ENCODE results near the gene GCG. TPM values are rescaled to one million over a fixed set of nuclear protein-coding genes. Genes with fewer than 3 reads are reported as not detected.

The GCG gene
- total RNA-seq, 1 experiment from 2014 or later: not detected

GRCh38 chr2:162115076-162115475, 37.0 kb downstream of the GCG start:
- no peaks in the 10 kb centered on the region for H3K27me3 ChIP-seq
- H3K36me3 ChIP-seq: no peaks in the 10 kb centered on the region
- peaks cover 3% of the 10 kb centered on the region; the same call in 1 of the 2 replicates for H3K9me3 ChIP-seq
- DNase-seq: no peak
- no peak overlapping the region for H3K4me3 ChIP-seq

GRCh38 chr2:162114271-162114670, 37.8 kb downstream of the GCG start:
- no peak overlapping the region for H3K4me3 ChIP-seq
- peaks cover 3% of the 10 kb centered on the region; the same call in 1 of the 2 replicates for H3K9me3 ChIP-seq
- H3K36me3 ChIP-seq: no peaks in the 10 kb centered on the region
- no peaks in the 10 kb centered on the region for H3K27me3 ChIP-seq
- DNase-seq: no peak

DNA sequence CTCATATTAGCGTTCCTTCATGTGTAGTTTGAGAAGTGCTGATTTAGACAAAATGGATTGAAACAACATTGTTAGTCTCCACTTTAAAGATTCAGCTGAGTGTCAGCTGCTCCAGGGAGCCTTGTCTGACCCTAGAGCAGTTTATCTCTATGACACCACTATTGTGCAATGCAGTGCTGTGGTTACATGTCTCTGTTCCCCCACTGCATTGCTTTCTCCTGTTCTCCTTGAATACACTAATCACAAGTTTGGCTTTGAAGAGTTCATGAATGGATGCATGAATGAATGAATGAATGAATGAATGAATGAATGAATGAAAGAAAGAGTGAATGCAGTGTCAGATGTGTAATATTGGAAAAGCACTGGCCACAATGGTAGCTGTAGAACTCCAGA, 38.3 kb downstream of the GCG start:
- Histone ChIP-seq H3K36me3 (no peaks in the 10 kb centered on the region), H3K27me3 (no peaks in the 10 kb centered on the region), H3K4me3 (no peak overlapping the region), H3K9me3 (peaks cover 3% of the 10 kb centered on the region; the same call in 1 of the 2 replicates)
- no peak for DNase-seq

- Histone ChIP-seq H3K27me3 (no peaks in the 10 kb centered on the region), H3K36me3 (no peaks in the 10 kb centered on the region), H3K4me3 (no peak overlapping the region), H3K9me3 (peaks cover 3% of the 10 kb centered on the region; the same call in 1 of the 2 replicates)
- no peak for DNase-seq
These were observed 38.8 kb downstream of the GCG start for GRCh38 chr2:162113088-162113775.

- H3K36me3 ChIP-seq: no peaks in the 10 kb centered on the region
- H3K9me3 ChIP-seq: peaks cover 3% of the 10 kb centered on the region; the same call in 1 of the 2 replicates
- no peaks in the 10 kb centered on the region for H3K27me3 ChIP-seq
- DNase-seq: no peak
- H3K4me3 ChIP-seq: no peak overlapping the region
These were observed 39.8 kb downstream of the GCG start for GRCh38 chr2:162111958-162112850.

DNA sequence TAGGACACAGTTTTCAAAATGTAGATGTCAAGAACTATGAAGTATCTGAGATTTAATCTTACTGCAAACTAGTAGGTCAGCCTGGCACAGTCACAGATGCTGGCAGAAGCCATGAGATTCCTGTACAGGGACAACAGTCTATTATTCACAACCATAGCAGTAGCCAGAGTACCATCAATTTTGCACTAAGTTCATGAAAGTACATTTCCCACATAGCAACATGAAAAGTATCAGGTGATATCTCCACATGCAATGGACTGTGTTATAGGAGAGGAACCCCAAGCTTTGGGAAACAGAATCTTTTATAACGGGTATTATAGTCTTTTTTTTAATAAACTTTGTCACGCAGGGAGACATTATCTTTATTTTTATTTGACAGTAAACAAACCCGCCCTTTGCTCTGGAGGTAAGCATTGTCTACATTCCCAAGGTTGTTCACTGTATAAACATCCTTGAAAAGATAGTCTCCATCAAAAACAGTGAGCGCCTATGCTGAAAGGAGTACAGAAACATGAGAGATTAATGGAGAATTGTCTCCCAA, 44.6 kb downstream of the GCG start:
- Histone ChIP-seq H3K9me3 (no peaks in the 10 kb centered on the region), H3K4me3 (no peak overlapping the region), H3K27me3 (no peaks in the 10 kb centered on the region), H3K36me3 (no peaks in the 10 kb centered on the region)
- DNase-seq: no peak

DNA sequence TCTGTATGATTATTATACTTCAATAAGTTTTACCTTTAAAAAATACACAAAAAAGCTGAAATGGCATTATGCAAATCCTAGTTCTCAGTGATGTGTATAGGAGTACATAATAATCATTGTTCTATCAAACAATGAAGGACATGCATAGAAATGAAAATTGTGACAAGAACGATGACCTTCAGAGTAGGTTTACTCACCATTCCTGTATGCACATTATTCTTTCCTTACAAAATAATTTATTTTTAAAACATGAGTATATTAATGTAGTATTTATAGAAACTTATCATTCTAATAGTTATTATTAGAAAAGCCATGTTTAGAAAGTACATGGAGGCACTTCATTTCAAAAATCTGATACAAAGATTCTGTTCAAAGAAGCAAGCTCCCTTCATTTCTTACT, 45.3 kb downstream of the GCG start:
- no peaks in the 10 kb centered on the region for H3K27me3 ChIP-seq
- no peak overlapping the region for H3K4me3 ChIP-seq
- no peaks in the 10 kb centered on the region for H3K9me3 ChIP-seq
- H3K36me3 ChIP-seq: no peaks in the 10 kb centered on the region
- DNase-seq: no peak

DNA sequence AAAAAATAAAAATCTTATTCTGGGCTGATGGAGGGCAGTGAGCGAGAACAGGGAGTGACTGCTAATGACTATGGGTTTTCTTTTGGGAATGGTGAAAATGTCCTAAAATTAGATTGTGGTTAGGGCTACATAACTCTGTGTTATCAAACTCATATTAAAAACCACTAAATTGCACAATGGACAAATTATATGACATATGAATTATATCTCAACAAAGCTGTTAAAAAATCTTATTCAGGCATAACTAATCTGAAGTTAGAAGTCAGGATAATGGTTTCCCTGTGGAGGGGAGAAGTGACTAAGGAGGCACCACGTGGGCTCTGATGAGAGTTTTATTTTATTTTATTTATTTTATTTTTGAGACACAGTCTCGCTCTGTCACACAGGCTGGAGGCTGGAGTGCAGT, 45.9 kb downstream of the GCG start:
- no peaks in the 10 kb centered on the region for H3K27me3 ChIP-seq
- DNase-seq: no peak
- H3K9me3 ChIP-seq: no peaks in the 10 kb centered on the region
- H3K4me3 ChIP-seq: no peak overlapping the region
- no peaks in the 10 kb centered on the region for H3K36me3 ChIP-seq

DNA sequence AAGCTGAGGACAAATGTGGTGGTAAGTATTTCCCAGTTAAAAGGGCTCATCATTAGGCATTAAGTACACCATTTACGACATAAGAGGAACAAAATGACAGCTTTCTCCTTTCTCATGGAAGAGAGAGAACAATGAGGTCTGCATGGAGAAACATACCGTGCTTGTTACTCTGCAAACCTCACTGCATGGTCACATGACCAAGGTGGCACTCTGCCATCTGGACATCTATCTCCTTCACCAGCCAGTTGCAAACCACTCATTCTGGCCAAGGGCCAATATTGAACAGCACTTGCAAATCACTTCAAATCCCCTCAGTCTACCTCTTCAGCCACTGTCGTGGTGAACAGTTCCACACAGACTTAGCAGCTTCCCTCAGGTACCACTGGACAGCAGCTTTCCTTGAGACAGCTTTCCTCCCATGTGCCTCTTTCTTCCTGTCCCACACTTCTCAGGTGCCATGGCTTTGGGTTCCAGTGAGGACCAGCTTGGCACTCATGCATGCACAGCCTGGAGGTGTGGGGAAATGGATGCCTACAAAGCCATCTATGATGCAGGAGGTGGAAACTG, 48.5 kb downstream of the GCG start:
- Histone ChIP-seq H3K9me3 (no peaks in the 10 kb centered on the region), H3K36me3 (no peaks in the 10 kb centered on the region)
- no peak for DNase-seq

GRCh38 chr2:162100579-162100978, 51.5 kb downstream of the GCG start:
- Histone ChIP-seq H3K36me3 (no peaks in the 10 kb centered on the region), H3K4me3 (no peak overlapping the region), H3K27me3 (no peaks in the 10 kb centered on the region), H3K9me3 (no peaks in the 10 kb centered on the region)
- no peak for DNase-seq

More for the DNA sequence above, 48.5 kb downstream of the GCG start:
- Histone ChIP-seq H3K4me3 (no peak overlapping the region), H3K27me3 (no peaks in the 10 kb centered on the region)

DNA sequence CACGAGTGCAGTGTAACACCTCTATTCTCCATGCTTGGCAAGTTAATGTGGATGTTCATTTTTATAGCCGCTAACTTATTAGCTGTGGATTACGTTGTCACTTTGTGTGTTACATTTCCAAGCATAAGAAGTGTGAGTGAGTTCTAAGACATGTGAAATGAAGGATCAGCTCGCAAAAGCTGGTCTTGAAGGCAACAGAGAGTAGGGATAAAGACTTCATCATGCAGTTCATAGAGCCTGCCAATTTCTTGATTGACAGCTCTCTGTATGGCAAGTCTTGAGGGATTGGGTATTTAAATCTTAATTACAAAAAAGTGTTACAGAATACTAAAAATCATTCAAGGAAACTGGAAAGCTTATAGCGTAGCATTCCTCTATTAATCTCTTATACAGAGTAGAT, 52.2 kb downstream of the GCG start:
- H3K4me3 ChIP-seq: no peak overlapping the region
- H3K9me3 ChIP-seq: no peaks in the 10 kb centered on the region
- no peaks in the 10 kb centered on the region for H3K27me3 ChIP-seq
- no peaks in the 10 kb centered on the region for H3K36me3 ChIP-seq
- DNase-seq: no peak

Other genes starting within 250 kb of the GCG start
- 0.53 and 0.76 TPM in 2 replicates for gene DPP4, start 78.0 kb downstream of the GCG start, total RNA-seq (2014; rRNA removed; shearing (Covaris generic); ENCODE audit: low replicate concordance)
- gene FAP, start 91.2 kb upstream of the GCG start, total RNA-seq (2014; rRNA removed; shearing (Covaris generic); ENCODE audit: low replicate concordance): 0.52 and 1.2 TPM in 2 replicates
- 3.0 and 3.5 TPM in 2 replicates for gene IFIH1, start 166.4 kb upstream of the GCG start, total RNA-seq (2014; rRNA removed; shearing (Covaris generic); ENCODE audit: low replicate concordance)
- 3.3 and 9.9 TPM in 2 replicates for gene GCA, start 191.9 kb upstream of the GCG start, total RNA-seq (2014; rRNA removed; shearing (Covaris generic); ENCODE audit: low replicate concordance)

All from MG63 (cell line).